HepG2 (cell line): ENCODE measurements around the gene MED20. TPM values are rescaled to one million over a fixed set of nuclear protein-coding genes. Genes with fewer than 3 reads are reported as not detected.
A peak's percentile ranks its signal among the peaks of the same experiment; 100 is the strongest.

Experiments used
- AGO1 ChIP-seq: fragments of 200-400 bp; formaldehyde crosslinking; IDR thresholded peaks from 2 replicates; pipeline ENCODE4 v1.6.1; 2017; ENCODE audit warnings: mild to moderate bottlenecking, low read depth, low read length, moderate library complexity; ENCODE audit not compliant: poor library complexity, severe bottlenecking
- DZIP1 ChIP-seq: sonication (generic); formaldehyde crosslinking; IDR thresholded peaks from 2 replicates; pipeline ENCODE4 v1.5.0; 2020; ENCODE audit warnings: mild to moderate bottlenecking, missing genetic modification reagents
- FLYWCH1 ChIP-seq: sonication (generic); formaldehyde crosslinking; IDR thresholded peaks from 2 replicates; pipeline ENCODE4 v1.8.1; 2023; ENCODE audit warnings: mild to moderate bottlenecking, missing genetic modification reagents
- LBX2 ChIP-seq: sonication (generic); formaldehyde crosslinking; IDR thresholded peaks from 2 replicates; pipeline ENCODE4 v1.5.0; 2020; ENCODE audit warnings: missing genetic modification reagents, mild to moderate bottlenecking, borderline replicate concordance
- ZMAT3 ChIP-seq: sonication (generic); formaldehyde crosslinking; conservative IDR thresholded peaks from 2 replicates; pipeline ENCODE4 v1.7.0; 2021; ENCODE audit warnings: missing genetic modification reagents
- ZNF10 ChIP-seq: sonication (generic); formaldehyde crosslinking; IDR thresholded peaks from 2 replicates; pipeline ENCODE4 v1.4.0; 2020; ENCODE audit warnings: mild to moderate bottlenecking, low read depth, missing genetic modification reagents, borderline replicate concordance
- ZNF230 ChIP-seq: sonication (generic); formaldehyde crosslinking; IDR thresholded peaks from 2 replicates; pipeline ENCODE4 v1.4.0; 2020; ENCODE audit warnings: mild to moderate bottlenecking, missing genetic modification reagents
- ZNF333 ChIP-seq: sonication (generic); formaldehyde crosslinking; IDR thresholded peaks from 2 replicates; pipeline ENCODE4 v1.4.0; 2020; ENCODE audit warnings: mild to moderate bottlenecking, missing genetic modification reagents, borderline replicate concordance
- ZNF383 ChIP-seq: sonication (generic); formaldehyde crosslinking; IDR thresholded peaks from 2 replicates; pipeline ENCODE4 v1.4.0; 2020; ENCODE audit warnings: missing genetic modification reagents, mild to moderate bottlenecking, borderline replicate concordance
- ZNF672 ChIP-seq: sonication (generic); formaldehyde crosslinking; IDR thresholded peaks from 2 replicates; pipeline ENCODE4 v1.8.1; 2022; ENCODE audit warnings: missing genetic modification reagents
- ZNF770 ChIP-seq: sonication (generic); formaldehyde crosslinking; IDR thresholded peaks from 2 replicates; pipeline ENCODE4 v1.5.0; 2020; ENCODE audit warnings: mild to moderate bottlenecking, missing genetic modification reagents
- ZSCAN29 ChIP-seq: sonication (generic); formaldehyde crosslinking; conservative IDR thresholded peaks from 2 replicates; pipeline ENCODE4 v1.4.0; 2020; ENCODE audit warnings: mild to moderate bottlenecking, missing genetic modification reagents
- polyA plus RNA-seq, 8 experiments: library from polyadenylated mRNA; depleted of rRNA in 3 of 8; stranded (reverse) in 7 of 8; unstranded in 1 of 8; fragments of >200 nt; fragmentation: Illumina TruSeq in 4 of 8; extraction: Trizol in 4 of 8; gene quantifications; 2 replicates each; pipeline versions ENCODE4 v1.2.1 to v1.2.3, GENCODE V29; 2011 to 2016; ENCODE audit warnings: low read depth in 4 of 8, missing spikeins in 1 of 8, mixed read lengths in 1 of 8; ENCODE audit not compliant: insufficient read depth in 1 of 8
- total RNA-seq, 5 experiments: library from RNA; depleted of rRNA; stranded (reverse); fragments of >200 nt; fragmentation: Illumina TruSeq; extraction: Trizol; gene quantifications; 2 replicates each; pipeline ENCODE4 v1.2.3, GENCODE V29; 2016; ENCODE audit warnings: low read depth in 1 of 5
- TF ChIP-seq, protein P1 (sequence below): IDR thresholded peaks from 2 replicates; pipeline ENCODE4 v1.6.1; 2016; ENCODE audit warnings: missing compliant biosample characterization, missing genetic modification reagents, borderline replicate concordance
- TF ChIP-seq, protein P2 (sequence below): sonication (generic); formaldehyde crosslinking; IDR thresholded peaks from 2 replicates; pipeline ENCODE4 v1.5.0; 2020; ENCODE audit warnings: missing genetic modification reagents

The MED20 gene
- total and polyA plus RNA-seq, 2 of the 13 experiments (the other 11 are each of a cell fraction or from before 2014, with no cell fraction given) = 28.1 to 41.1 TPM

DNA sequence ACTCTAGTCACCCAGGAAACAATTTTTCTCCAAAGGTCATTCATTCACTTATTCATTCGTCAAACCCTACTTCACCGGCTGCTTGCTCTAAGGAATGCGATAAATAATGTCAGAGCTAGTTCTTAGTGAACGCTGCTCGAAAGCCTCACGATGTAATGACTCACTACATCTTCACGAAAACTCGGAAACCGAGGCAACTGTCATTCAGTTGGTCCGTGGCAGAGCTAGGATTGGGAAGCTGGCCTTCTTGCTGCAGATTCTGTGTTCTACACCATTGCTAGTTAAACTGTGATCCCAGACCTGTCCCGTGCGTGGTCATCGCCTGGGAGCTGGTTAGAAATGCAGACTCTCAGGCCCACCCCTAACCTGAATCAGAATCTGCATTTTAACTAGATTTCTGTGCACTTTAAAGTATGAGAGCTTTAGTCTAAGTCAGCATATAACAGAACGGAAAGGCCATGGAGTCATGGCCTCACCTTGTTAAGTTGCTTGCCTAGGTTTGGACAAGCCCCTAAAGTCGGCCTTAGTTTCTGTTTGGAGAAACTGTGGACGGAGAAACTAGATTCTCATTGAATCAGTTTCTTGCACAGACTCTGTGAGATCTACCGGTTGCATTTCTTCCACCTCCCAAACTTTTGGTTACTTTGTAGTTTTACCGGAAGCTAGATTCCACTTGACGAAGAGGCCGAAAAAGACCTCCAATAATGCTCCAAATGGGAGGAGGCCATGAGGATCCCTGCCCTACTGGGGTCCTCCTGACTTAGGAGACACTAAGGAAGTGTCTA, 21.3 kb upstream of the MED20 start (continued):
- TF ChIP-seq AGO1 = no peak
- no peak for TF ChIP-seq ZSCAN29 (CRISPR knock-in tag)
- no peak for TF ChIP-seq ZNF10 (CRISPR knock-in tag)
- TF ChIP-seq, protein P1, sequence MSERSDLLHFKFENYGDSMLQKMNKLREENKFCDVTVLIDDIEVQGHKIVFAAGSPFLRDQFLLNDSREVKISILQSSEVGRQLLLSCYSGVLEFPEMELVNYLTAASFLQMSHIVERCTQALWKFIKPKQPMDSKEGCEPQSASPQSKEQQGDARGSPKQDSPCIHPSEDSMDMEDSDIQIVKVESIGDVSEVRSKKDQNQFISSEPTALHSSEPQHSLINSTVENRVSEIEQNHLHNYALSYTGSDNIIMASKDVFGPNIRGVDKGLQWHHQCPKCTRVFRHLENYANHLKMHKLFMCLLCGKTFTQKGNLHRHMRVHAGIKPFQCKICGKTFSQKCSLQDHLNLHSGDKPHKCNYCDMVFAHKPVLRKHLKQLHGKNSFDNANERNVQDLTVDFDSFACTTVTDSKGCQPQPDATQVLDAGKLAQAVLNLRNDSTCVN (CRISPR knock-in tag) = no peak
- no peak for TF ChIP-seq ZNF230 (CRISPR knock-in tag)
- TF ChIP-seq, protein P2, sequence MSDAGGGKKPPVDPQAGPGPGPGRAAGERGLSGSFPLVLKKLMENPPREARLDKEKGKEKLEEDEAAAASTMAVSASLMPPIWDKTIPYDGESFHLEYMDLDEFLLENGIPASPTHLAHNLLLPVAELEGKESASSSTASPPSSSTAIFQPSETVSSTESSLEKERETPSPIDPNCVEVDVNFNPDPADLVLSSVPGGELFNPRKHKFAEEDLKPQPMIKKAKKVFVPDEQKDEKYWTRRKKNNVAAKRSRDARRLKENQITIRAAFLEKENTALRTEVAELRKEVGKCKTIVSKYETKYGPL (CRISPR knock-in tag) = 0 out of 2 replicates have a peak, but pooled peaks have one; percentile 20
- TF ChIP-seq ZNF333 (CRISPR knock-in tag) = no peak
- no peak for TF ChIP-seq FLYWCH1 (CRISPR knock-in tag)
- no peak for TF ChIP-seq ZNF672
- no peak for TF ChIP-seq ZMAT3 (CRISPR knock-in tag)
- peak; percentile 25; the same call in 1 of the 2 replicates for TF ChIP-seq ZNF770 (CRISPR knock-in tag)
- no peak for TF ChIP-seq LBX2 (CRISPR knock-in tag)
- TF ChIP-seq DZIP1 (CRISPR knock-in tag) = 0 out of 2 replicates have a peak, but pooled peaks have one; percentile 29
- TF ChIP-seq ZNF383 (CRISPR knock-in tag) = 0 out of 2 replicates have a peak, but pooled peaks have one; percentile 8
